DND-41 (cell line): ENCODE data around the gene VPS11.

Experiments used
- ATAC-seq: fragments of 200-7000 bp; cut with Tn5 transposase; 3 replicates; pipeline ENCODE4 v1.9.1; 2021; ENCODE audit warnings: low read depth; ENCODE audit not compliant: insufficient read depth
- DNase-seq: peaks from one replicate; pipeline ENCODE4 v3.0.0-alpha.2; 2020
- H2AFZ ChIP-seq: 2 replicates; pipeline ENCODE4 v1.6.0; 2012; ENCODE audit warnings: low read depth, low read length
- H3K27ac ChIP-seq: 2 replicates; pipeline ENCODE4 v1.5.1; 2012; ENCODE audit warnings: low read length, inconsistent platforms
- H3K27me3 ChIP-seq: fragments of 200-600 bp; sonication (generic); 2 replicates; pipeline ENCODE4 v1.6.0; 2012; ENCODE audit warnings: low read length, mild to moderate bottlenecking, inconsistent platforms; ENCODE audit not compliant: insufficient read depth, poor library complexity
- H3K36me3 ChIP-seq: 2 replicates; pipeline ENCODE4 v1.5.1; 2012; ENCODE audit warnings: low read length, inconsistent platforms; ENCODE audit not compliant: insufficient read depth
- H3K4me1 ChIP-seq: 2 replicates; pipeline ENCODE4 v1.5.1; 2012; ENCODE audit warnings: mild to moderate bottlenecking, low read length; ENCODE audit not compliant: insufficient read depth
- H3K4me2 ChIP-seq: 2 replicates; pipeline ENCODE4 v1.6.0; 2012; ENCODE audit warnings: mild to moderate bottlenecking, moderate library complexity, low read length, inconsistent platforms; ENCODE audit not compliant: insufficient read depth
- H3K4me3 ChIP-seq, 2 experiments: fragments of 200-600 bp in 1 of 2; shearing (Covaris generic) in 1 of 2; 2 replicates each; pipeline ENCODE4 v1.5.1; 2012 to 2016; ENCODE audit warnings: inconsistent platforms in 2 of 2, low read length in 2 of 2, mild to moderate bottlenecking in 2 of 2, low read depth in 1 of 2, moderate library complexity in 1 of 2
- H3K79me2 ChIP-seq: 2 replicates; pipeline ENCODE4 v1.6.0; 2012; ENCODE audit warnings: low read length, inconsistent platforms; ENCODE audit not compliant: insufficient read depth
- H3K9ac ChIP-seq: 2 replicates; pipeline ENCODE4 v1.6.0; 2012; ENCODE audit warnings: low read depth, mild to moderate bottlenecking, inconsistent platforms, low read length, moderate library complexity
- H3K9me3 ChIP-seq: 2 replicates; pipeline ENCODE4 v1.5.1; 2012; ENCODE audit warnings: low read length, moderate library complexity, mild to moderate bottlenecking, inconsistent platforms; ENCODE audit not compliant: insufficient read depth, severe bottlenecking
- H4K20me1 ChIP-seq: 2 replicates; pipeline ENCODE4 v1.6.0; 2012; ENCODE audit warnings: low read length; ENCODE audit not compliant: insufficient read depth
- CTCF ChIP-seq: IDR thresholded peaks from 2 replicates; pipeline ENCODE4 v1.5.1; 2012; ENCODE audit warnings: borderline replicate concordance, low read length, moderate library complexity, mild to moderate bottlenecking; ENCODE audit not compliant: poor library complexity, severe bottlenecking; ENCODE audit errors: extremely low read depth
- EZH2 ChIP-seq: IDR thresholded peaks from 3 replicates; pipeline ENCODE4 v1.6.1; 2012; ENCODE audit warnings: borderline replicate concordance, low read depth, mild to moderate bottlenecking, moderate library complexity, low read length, inconsistent platforms; ENCODE audit not compliant: severe bottlenecking

VPS11 gene

DNA sequence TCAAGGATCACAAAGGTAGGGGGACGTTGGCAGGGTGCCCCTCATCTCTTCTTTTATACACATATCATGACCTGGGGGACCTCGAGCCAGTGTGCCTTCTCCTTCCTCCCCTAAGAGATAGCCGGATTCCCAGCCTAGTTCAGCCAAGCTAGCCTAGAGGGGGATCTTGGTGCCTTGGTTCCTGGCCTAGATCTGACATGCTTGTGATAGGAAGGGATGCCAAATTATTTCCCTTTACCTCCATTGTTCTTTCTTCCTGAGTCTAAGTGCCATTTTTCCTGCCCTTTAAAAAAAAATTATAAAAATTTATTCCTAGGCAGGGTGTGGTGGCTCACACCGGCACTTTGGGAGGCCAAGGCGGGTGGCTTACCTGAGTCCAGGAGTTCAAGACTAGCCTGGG, 46.7 kb downstream of the VPS11 start:
- H3K4me2 ChIP-seq: no peak overlapping the region
- H3K4me1 ChIP-seq: peaks cover 12% of the 10 kb centered on the region
- no peak overlapping the region for H3K4me3 ChIP-seq
- DNase-seq: no peak
- H2AFZ ChIP-seq: no peak overlapping the region
- no peak for ATAC-seq
- peaks cover 16% of the 10 kb centered on the region for H3K79me2 ChIP-seq
- no peak overlapping the region for H3K27ac ChIP-seq
- H4K20me1 ChIP-seq: 0 out of 2 replicates have a peak, but pooled peaks cover 3% of the 10 kb centered on the region
- TF ChIP-seq CTCF (no peak), EZH2 (no peak)
- peaks cover 76% of the 10 kb centered on the region for H3K36me3 ChIP-seq
- H3K27me3 ChIP-seq: no peaks in the 10 kb centered on the region
- no peaks in the 10 kb centered on the region for H3K9me3 ChIP-seq
- H3K9ac ChIP-seq: no peak overlapping the region

GRCh38 chr11:119115484-119116234, 48.0 kb downstream of the VPS11 start:
- no peak for TF ChIP-seq CTCF
- TF ChIP-seq EZH2: no peak
- Histone ChIP-seq H3K27ac (no peak overlapping the region), H3K4me3 (no peak overlapping the region), H2AFZ (no peak overlapping the region), H3K9me3 (no peaks in the 10 kb centered on the region), H3K4me2 (no peak overlapping the region), H3K4me1 (peaks cover 9% of the 10 kb centered on the region), H3K79me2 (peaks cover 4% of the 10 kb centered on the region), H3K36me3 (peaks cover 66% of the 10 kb centered on the region), H3K9ac (no peak overlapping the region), H4K20me1 (0 out of 2 replicates have a peak, but pooled peaks cover 3% of the 10 kb centered on the region), H3K27me3 (no peaks in the 10 kb centered on the region)
- DNase-seq (no peak), ATAC-seq (peak; percentile 67; the same call in 2 of the 3 replicates)

DNA sequence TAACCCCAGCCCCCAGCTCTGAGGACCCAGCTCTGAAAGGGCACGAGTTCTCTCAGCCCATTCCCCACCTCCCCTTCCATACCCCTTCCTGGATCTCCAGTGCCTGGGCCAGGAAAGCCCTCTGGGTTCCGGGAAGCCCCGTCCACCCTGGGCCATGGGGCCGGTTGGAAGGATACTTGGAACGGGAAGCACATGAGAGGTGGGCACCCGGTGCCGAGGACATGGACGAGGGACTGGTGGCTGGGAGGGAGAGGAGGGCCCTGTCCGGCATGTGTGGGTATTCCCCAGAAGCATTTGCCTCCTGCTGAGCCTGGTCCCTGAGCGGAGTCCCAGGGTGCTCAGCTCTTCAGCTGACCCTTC, 48.6 kb downstream of the VPS11 start:
- Histone ChIP-seq H3K27me3 (no peaks in the 10 kb centered on the region), H3K79me2 (0 out of 2 replicates have a peak, but pooled peaks cover 4% of the 10 kb centered on the region), H4K20me1 (0 out of 2 replicates have a peak, but pooled peaks cover 3% of the 10 kb centered on the region), H3K9ac (no peak overlapping the region), H3K4me1 (peaks cover 14% of the 10 kb centered on the region), H3K4me3 (no peak overlapping the region), H3K4me2 (no peak overlapping the region), H3K9me3 (no peaks in the 10 kb centered on the region), H2AFZ (no peak overlapping the region), H3K27ac (no peak overlapping the region), H3K36me3 (peaks cover 61% of the 10 kb centered on the region)
- TF ChIP-seq EZH2 (no peak), CTCF (no peak)
- DNase-seq (no peak), ATAC-seq (no peak)
